ENCODE results near the gene SLC49A3.
"Not testable (repeated sequence)": the region's sequence is repeated elsewhere in the genome, so short reads cannot be mapped to it uniquely, and the experiment has no call there.

SLC49A3 gene

GRCh38 chr4:654503-654845 is 34.5 kb downstream of the SLC49A3 start:
- no peak for DNase-seq (ENCODE audit: low read depth in 2 of 2)

- DNase-seq (ENCODE audit: low read depth in 2 of 2), result no peak
Observed at GRCh38 chr4:653831-654502, 35.0 kb downstream of the SLC49A3 start.

GRCh38 chr4:653080-653821 is 35.7 kb downstream of the SLC49A3 start:
- DNase-seq (ENCODE audit: low read depth in 2 of 2), result no peak

GRCh38 chr4:651884-652642 is 36.9 kb downstream of the SLC49A3 start:
- DNase-seq (ENCODE audit: low read depth in 2 of 2), result no peak

- DNase-seq (ENCODE audit: low read depth in 2 of 2), result no peak
Observed at GRCh38 chr4:650951-651883, 37.7 kb downstream of the SLC49A3 start.

DNA sequence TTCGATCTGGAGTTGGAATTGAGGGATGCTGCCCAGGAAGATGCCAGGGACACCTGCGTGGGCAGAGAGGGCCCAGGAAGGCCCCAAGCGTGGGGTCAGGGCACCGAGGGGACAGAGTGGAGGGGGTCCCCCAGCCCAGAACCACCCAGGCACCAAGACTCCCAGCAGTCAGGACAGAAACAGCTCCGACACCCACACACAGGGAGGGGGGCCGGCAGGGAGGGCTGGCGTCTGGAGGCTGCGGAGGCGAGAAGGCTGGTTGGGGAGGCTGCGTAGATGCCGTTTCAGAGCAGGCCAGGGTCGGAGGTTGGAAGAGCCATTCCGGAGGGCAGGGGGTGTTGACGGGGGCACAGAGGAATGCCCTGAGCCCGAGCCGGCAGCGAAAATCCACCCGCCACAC is 38.5 kb downstream of the SLC49A3 start:
- no peak for DNase-seq (ENCODE audit: low read depth in 2 of 2)

DNA sequence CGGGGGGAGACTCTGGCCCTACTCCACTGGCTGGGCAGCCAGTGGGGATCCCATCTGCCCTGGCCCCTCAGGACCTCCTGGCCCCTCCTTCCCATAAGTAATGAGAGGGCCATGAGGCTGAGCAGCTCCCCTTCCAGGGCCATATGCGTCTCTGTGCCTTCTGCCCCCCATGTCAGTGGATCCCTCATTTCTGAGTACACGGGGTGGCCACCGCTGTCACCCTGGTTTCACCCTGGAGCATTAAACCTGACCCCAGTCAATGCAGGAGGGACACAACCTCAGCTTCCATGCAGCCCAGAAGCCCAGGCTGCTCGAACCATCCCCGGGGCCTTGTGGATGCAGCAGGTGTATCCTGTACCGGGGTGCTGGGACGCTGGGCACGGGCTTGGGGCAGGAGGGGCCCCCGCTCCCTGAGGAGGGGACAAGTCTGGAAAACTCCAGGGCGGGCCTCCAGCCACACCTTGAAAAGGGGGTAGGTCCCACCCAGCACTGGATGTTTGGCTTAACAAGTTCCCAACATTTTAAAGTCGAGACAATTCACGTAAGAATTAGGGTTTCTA is 39.1 kb downstream of the SLC49A3 start:
- no peak for DNase-seq (ENCODE audit: low read depth in 2 of 2)

DNA sequence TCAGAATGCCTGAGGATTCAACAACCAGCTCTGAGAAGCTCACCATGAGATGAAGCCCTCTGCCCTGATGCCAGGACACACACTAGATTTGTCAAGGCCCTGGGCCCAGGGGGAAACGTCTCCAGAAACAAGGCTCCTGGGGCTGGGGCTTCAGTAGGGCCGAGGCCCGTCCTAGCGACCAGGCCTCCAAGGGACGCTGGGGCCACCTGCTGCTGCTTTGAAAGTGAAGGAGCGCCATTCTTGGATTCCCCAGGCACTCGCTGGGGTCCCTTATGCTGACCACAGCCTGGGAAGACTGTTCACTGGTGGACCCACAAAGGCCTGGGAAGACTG is 39.7 kb downstream of the SLC49A3 start:
- DNase-seq (ENCODE audit: low read depth in 2 of 2), result no peak

GRCh38 chr4:648579-649292 is 40.2 kb downstream of the SLC49A3 start:
- DNase-seq (ENCODE audit: low read depth in 2 of 2), result no peak

GRCh38 chr4:647481-647880 is 41.5 kb downstream of the SLC49A3 start:
- no peak for DNase-seq (ENCODE audit: low read depth in 2 of 2)

DNA sequence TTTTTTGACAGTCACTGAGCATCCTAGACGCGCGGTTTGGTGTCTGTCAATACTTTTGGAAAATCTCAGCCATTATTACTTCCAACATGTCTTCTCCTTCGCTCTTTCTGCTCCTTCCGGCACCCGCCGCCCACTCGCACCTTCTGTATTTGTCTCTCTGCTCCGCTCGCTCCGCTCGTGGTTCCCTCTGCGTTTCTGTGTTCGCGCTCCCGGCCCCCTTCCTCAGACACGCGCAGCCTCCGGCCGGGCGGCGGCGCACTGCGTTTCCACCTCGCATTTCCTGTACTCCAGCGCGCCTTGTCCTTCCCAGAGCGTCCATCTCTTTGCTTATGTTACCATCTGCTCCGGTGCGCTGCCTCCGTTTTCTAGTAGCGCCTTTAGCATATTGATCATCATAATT is 42.5 kb downstream of the SLC49A3 start:
- no peak for DNase-seq (ENCODE audit: low read depth in 2 of 2)

DNA sequence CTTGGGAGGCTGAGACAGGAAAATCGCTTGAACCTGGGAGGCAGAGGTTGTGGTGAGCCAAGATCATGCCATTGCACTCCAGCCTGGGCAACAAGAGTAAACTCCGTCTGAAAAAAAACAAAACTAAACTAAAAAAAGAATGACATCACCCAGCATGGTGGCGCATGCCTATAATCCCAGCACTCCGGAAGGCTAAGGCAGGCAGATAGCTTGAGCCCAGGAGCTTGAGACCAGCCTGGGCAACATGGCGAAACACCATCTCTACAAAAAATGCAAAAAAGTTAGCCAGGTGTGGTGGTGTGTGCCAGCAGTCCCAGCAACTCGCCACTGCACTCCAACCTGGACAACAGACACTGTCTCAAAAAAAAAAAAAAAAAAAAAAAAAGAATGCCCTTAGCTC is 46.6 kb downstream of the SLC49A3 start:
- DNase-seq (ENCODE audit: low read depth in 2 of 2), result not testable (repeated sequence)

- no peak for DNase-seq (ENCODE audit: low read depth in 2 of 2)
Observed at GRCh38 chr4:637536-638280, 51.2 kb downstream of the SLC49A3 start.

DNA sequence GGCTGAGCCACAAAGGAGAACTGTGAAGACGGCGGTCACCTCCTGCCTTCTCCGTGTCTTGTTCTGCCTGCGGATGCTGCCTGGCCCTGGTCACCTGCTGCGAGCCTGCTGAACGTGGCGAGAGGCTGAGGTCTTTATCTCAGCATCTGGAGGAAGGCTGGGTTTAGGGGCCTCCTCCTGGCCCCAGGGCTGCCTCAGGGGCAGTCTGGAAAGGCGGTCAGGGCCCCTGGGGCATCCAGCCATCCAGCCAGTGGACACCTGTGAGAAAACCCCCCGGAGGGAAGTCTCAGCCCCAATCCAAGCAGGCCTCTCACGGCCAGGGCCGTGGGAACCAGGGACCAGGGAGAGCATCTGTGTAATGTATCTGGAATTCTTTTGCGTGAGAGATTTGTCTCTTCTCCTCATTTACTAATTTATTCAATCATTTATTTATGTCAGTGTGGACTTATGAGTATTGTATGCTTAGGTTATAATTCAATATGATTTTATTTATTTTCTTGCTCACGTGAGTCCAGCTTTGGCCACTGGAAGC is 52.3 kb downstream of the SLC49A3 start:
- DNase-seq (ENCODE audit: low read depth in 2 of 2), result no peak

GRCh38 chr4:635851-636627 is 52.9 kb downstream of the SLC49A3 start:
- no peak for DNase-seq (ENCODE audit: low read depth in 2 of 2)

- not testable (repeated sequence) for DNase-seq (ENCODE audit: low read depth in 2 of 2)
Observed at GRCh38 chr4:635066-635835, 53.7 kb downstream of the SLC49A3 start.

GRCh38 chr4:634599-634985 is 54.4 kb downstream of the SLC49A3 start:
- no peak for DNase-seq (ENCODE audit: low read depth in 2 of 2)

DNA sequence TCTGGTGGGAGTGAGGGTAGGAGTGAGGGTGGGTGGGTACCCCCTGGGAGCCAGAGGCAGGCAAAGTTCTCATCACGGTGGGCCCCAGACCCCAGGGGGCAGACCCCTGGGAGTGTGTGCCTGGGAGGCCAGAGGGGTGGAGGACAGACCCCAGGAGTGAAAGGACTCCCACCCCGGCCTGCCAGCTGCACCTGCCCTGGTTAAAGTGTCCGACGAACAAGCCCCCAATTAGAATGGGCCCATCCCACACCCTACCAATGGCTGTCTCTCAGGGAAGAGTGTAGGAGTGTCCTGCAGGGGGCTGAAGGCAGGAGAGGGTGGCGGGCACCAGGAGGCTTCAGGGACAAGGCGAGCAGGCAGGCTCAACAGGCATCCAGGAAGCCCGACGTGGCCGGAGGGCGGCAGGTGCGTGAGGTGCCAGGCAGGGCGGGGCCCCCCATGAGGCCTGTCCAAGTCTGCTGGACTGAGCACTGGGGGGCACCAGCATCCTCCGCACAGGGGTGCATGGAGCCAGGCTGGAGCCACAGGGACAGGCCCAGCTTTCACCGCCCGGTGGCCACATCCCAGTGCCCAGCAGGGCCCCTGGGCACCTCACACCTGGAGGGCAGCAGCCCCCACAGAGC is 54.9 kb downstream of the SLC49A3 start:
- no peak for DNase-seq (ENCODE audit: low read depth in 2 of 2)

Data from stimulated activated CD4-positive, alpha-beta T cell treated with anti-CD3 and anti-CD28 coated beads, Interleukin-1b, Interleukin-23, amount 100 ng/mL, for 1 hour (primary cell).